HCT116 (cell line): ENCODE data around the gene ANOS1. TPM values are rescaled to one million over a fixed set of nuclear protein-coding genes. Genes with fewer than 3 reads are reported as not detected.

Experiments
- ATAC-seq: fragments of 200-7000 bp; cut with Tn5 transposase; 2 replicates; pipeline ENCODE4 v1.9.1; 2020; ENCODE audit warnings: mild to moderate bottlenecking, moderate library complexity
- BruUV-seq: library from RNA; stranded (reverse); fragments of 400-500 nt; replicated peaks from 2 replicates; lab custom pipeline; 2021; lab: Mats Ljungman, UMichigan
- CTCF ChIA-PET: fragments of 300-600 bp; sonication (Branson Sonifier 250); formaldehyde crosslinking; loops from one replicate; lab custom pipeline; 2021; ENCODE audit warnings: antibody characterized with exemption; lab: Charles Lee
- POLR2A ChIA-PET: fragments of 300-600, 350-600 bp; sonication (Branson Sonifier 250); formaldehyde crosslinking; loops from one replicate; lab custom pipeline; 2021; ENCODE audit warnings: antibody characterized with exemption; lab: Charles Lee
- RAD21 ChIA-PET, 2 experiments: fragments of 300-600 bp; sonication (Branson Sonifier 250); formaldehyde crosslinking; loops; one replicate each; lab custom pipeline; 2023; ENCODE audit warnings: low total read pairs in 2 of 2; ENCODE audit not compliant: uncharacterized antibody in 2 of 2, unreplicated experiment in 2 of 2, low non-redundant PET in 1 of 2; lab: Charles Lee
- DNase-seq: peaks from one replicate; pipeline ENCODE4 v3.0.0-alpha.2; 2010; ENCODE audit warnings: low read depth, low spot score
- H2AFZ ChIP-seq: fragments of 200-600 bp; shearing (Covaris generic), sonication (generic); 2 replicates; pipeline ENCODE4 v1.6.1; 2017; ENCODE audit warnings: low read depth, mixed run types, mixed read lengths, antibody characterized with exemption, low read length; ENCODE audit not compliant: poor library complexity, severe bottlenecking
- H3K27ac ChIP-seq: 2 replicates; pipeline ENCODE4 v1.5.1; 2012; ENCODE audit warnings: low read depth, low read length
- H3K27me3 ChIP-seq: fragments of 200-600 bp; sonication (generic); 2 replicates; pipeline ENCODE4 v1.6.1; 2016; ENCODE audit warnings: mixed run types, low read length, mixed read lengths; ENCODE audit not compliant: insufficient read depth
- H3K36me3 ChIP-seq, 2 experiments: fragments of 200-500 bp in 1 of 2; fragments of 200-600 bp in 1 of 2; sonication (Bioruptor generic) in 1 of 2; sonication (generic) in 1 of 2; 2 replicates each; pipeline versions ENCODE4 v1.5.1 to v1.6.1; 2014 to 2016; ENCODE audit warnings: low read length in 2 of 2, inconsistent platforms in 1 of 2, mixed read lengths in 1 of 2, mixed run types in 1 of 2; ENCODE audit not compliant: insufficient read depth in 2 of 2, control insufficient read depth in 1 of 2
- H3K4me1 ChIP-seq, 2 experiments: fragments of 200-600 bp in 1 of 2; sonication (generic) in 1 of 2; 2 replicates each; pipeline versions ENCODE4 v1.5.1 to v1.6.1; 2012 to 2017; ENCODE audit warnings: low read length in 2 of 2, inconsistent platforms in 1 of 2, mild to moderate bottlenecking in 1 of 2, mixed read lengths in 1 of 2, mixed run types in 1 of 2, moderate library complexity in 1 of 2; ENCODE audit not compliant: insufficient read depth in 2 of 2, control insufficient read depth in 1 of 2
- H3K4me2 ChIP-seq: fragments of 200-600 bp; sonication (generic); 2 replicates; pipeline ENCODE4 v1.6.1; 2017; ENCODE audit warnings: mixed run types, low read length, mixed read lengths
- H3K4me3 ChIP-seq, 2 experiments: fragments of 200-600 bp in 1 of 2; sonication (generic) in 1 of 2; replicated peaks in 1 of 2; 2 replicates each; pipeline ENCODE4 v1.5.1; 2011 to 2016; ENCODE audit warnings: low read length in 2 of 2, control low read depth in 1 of 2, low read depth in 1 of 2, mild to moderate bottlenecking in 1 of 2, mixed read lengths in 1 of 2, mixed run types in 1 of 2
- H3K79me2 ChIP-seq: fragments of 200-600 bp; sonication (generic); 2 replicates; pipeline ENCODE4 v1.6.1; 2017; ENCODE audit warnings: mild to moderate bottlenecking, mixed run types, low read length, moderate library complexity, mixed read lengths; ENCODE audit not compliant: insufficient read depth
- H3K9ac ChIP-seq: fragments of 200-600 bp; sonication (generic); 2 replicates; pipeline ENCODE4 v1.6.1; 2016; ENCODE audit warnings: low read length, mixed read lengths
- H3K9me2 ChIP-seq: fragments of 200-600 bp; sonication (generic), shearing (Covaris generic); 2 replicates; pipeline ENCODE4 v1.6.1; 2017; ENCODE audit warnings: mixed run types, mild to moderate bottlenecking, moderate library complexity; ENCODE audit not compliant: insufficient read depth
- H3K9me3 ChIP-seq, 2 experiments: fragments of 200-500 bp in 1 of 2; fragments of 200-600 bp in 1 of 2; sonication (Bioruptor generic) in 1 of 2; sonication (generic) in 1 of 2; 2 replicates each; pipeline ENCODE4 v1.6.1; 2014 to 2017; ENCODE audit warnings: low read length in 2 of 2, mixed read lengths in 2 of 2, inconsistent platforms in 1 of 2, low read depth in 1 of 2, mild to moderate bottlenecking in 1 of 2, mixed run types in 1 of 2, moderate library complexity in 1 of 2; ENCODE audit not compliant: control insufficient read depth in 1 of 2, insufficient read depth in 1 of 2
- H4K20me1 ChIP-seq: fragments of 200-600 bp; sonication (generic), shearing (Covaris generic); 2 replicates; pipeline ENCODE4 v1.6.1; 2017; ENCODE audit warnings: mixed run types, mild to moderate bottlenecking, moderate library complexity; ENCODE audit not compliant: insufficient read depth
- CEBPB ChIP-seq: IDR thresholded peaks from 2 replicates; pipeline ENCODE4 v1.6.1; 2012; ENCODE audit warnings: low read depth
- EGR1 ChIP-seq: IDR thresholded peaks from 2 replicates; pipeline ENCODE4 v1.6.1; 2012; ENCODE audit warnings: low read depth
- EZH2phosphoT487 ChIP-seq: fragments of 200-600 bp; IDR thresholded peaks from 2 replicates; pipeline ENCODE4 v1.6.1; 2018; ENCODE audit warnings: antibody characterized with exemption, borderline replicate concordance
- FOSL1 ChIP-seq: IDR thresholded peaks from 2 replicates; pipeline ENCODE4 v1.6.1; 2012; ENCODE audit warnings: low read depth
- JUND ChIP-seq: IDR thresholded peaks from 2 replicates; pipeline ENCODE4 v1.6.1; 2012
- POLR2A ChIP-seq: IDR thresholded peaks from 2 replicates; pipeline ENCODE4 v1.7.0; 2011; ENCODE audit warnings: borderline replicate concordance; ENCODE audit not compliant: insufficient read depth, insufficient read length; ENCODE audit errors: extremely low read depth
- POLR2AphosphoS5 ChIP-seq: IDR thresholded peaks from 2 replicates; pipeline ENCODE4 v1.6.1; 2011; ENCODE audit warnings: mild to moderate bottlenecking, low read depth, low read length, moderate library complexity
- SP1 ChIP-seq: IDR thresholded peaks from 2 replicates; pipeline ENCODE4 v1.6.1; 2012; ENCODE audit warnings: low read depth
- SRF ChIP-seq: IDR thresholded peaks from 2 replicates; pipeline ENCODE4 v1.6.1; 2012; ENCODE audit warnings: low read depth
- YY1 ChIP-seq: IDR thresholded peaks from 2 replicates; pipeline ENCODE4 v1.6.1; 2011; ENCODE audit warnings: low read length, low read depth, moderate library complexity, mild to moderate bottlenecking; ENCODE audit not compliant: insufficient replicate concordance; ENCODE audit errors: extremely low read depth
- intact Hi-C: fragments of 100-400 bp; cut with micrococcal nuclease; formaldehyde crosslinking; loops from 2 replicates; pipeline ENCODE4 v1.10.0; 2022
- total RNA-seq: library from RNA; stranded (reverse); gene quantifications from one replicate; pipeline ENCODE4 v1.2.1, GENCODE V29; 2021; ENCODE audit not compliant: unreplicated experiment
- TF ChIP-seq, protein P1 (sequence below): IDR thresholded peaks from 2 replicates; pipeline ENCODE4 v1.6.1; 2012; ENCODE audit warnings: low read depth
- TF ChIP-seq, protein P2 (sequence below): IDR thresholded peaks from 2 replicates; pipeline ENCODE4 v1.6.1; 2012
- TF ChIP-seq, protein P3 (sequence below), 3 experiments: fragments of 200-600 bp in 1 of 3; sonication (generic) in 1 of 3; IDR thresholded peaks in 2 of 3; conservative IDR thresholded peaks in 1 of 3; 2 replicates each; pipeline ENCODE4 v1.5.1; 2012 to 2017; ENCODE audit warnings: low read depth in 2 of 3, low read length in 2 of 3, antibody characterized with exemption in 1 of 3, borderline replicate concordance in 1 of 3, control low read depth in 1 of 3, mild to moderate bottlenecking in 1 of 3, mixed read lengths in 1 of 3, mixed run types in 1 of 3, moderate library complexity in 1 of 3; ENCODE audit not compliant: insufficient read depth in 1 of 3
- TF ChIP-seq, protein P4 (sequence below): IDR thresholded peaks from 2 replicates; pipeline ENCODE4 v1.6.1; 2012

ANOS1 gene
- total RNA-seq, 1 experiment from 2014 or later: 0.12 TPM

DNA sequence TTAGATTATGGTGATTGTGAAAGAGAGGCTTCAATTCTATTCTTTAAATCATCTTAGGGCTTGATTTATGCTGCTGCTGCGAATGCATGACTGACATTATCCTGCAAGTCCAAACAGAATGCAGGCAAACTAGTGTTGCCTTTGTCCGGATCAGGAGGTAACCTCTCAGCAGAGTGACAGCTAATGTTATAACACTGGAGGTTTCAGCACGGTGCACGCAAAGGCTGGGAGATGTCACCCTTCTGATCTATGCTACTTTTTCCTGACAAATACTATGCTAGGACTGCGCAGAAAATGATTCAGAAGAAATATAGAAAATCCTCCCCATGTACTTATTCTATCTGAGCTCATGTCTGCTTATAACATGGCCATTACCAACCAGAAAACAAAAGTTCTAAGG is 48.2 kb downstream of the ANOS1 start:
- POLR2A ChIA-PET: no interaction called here
- RAD21 ChIA-PET: no interaction called here
- no peak for ATAC-seq

More for the DNA sequence above, 48.2 kb downstream of the ANOS1 start:
- CTCF ChIA-PET: no interaction called here
- Histone ChIP-seq H3K4me3 (no peak overlapping the region), H3K9me2 (no peaks in the 10 kb centered on the region), H4K20me1 (no peaks in the 10 kb centered on the region), H3K36me3 (no peaks in the 10 kb centered on the region), H3K27me3 (no peaks in the 10 kb centered on the region), H3K4me2 (no peak overlapping the region), H3K4me1 (no peaks in the 10 kb centered on the region), H3K9me3 (no peaks in the 10 kb centered on the region), H3K27ac (no peak overlapping the region), H3K9ac (no peak overlapping the region), H2AFZ (no peak overlapping the region), H3K79me2 (no peaks in the 10 kb centered on the region)
- TF ChIP-seq, protein P1, sequence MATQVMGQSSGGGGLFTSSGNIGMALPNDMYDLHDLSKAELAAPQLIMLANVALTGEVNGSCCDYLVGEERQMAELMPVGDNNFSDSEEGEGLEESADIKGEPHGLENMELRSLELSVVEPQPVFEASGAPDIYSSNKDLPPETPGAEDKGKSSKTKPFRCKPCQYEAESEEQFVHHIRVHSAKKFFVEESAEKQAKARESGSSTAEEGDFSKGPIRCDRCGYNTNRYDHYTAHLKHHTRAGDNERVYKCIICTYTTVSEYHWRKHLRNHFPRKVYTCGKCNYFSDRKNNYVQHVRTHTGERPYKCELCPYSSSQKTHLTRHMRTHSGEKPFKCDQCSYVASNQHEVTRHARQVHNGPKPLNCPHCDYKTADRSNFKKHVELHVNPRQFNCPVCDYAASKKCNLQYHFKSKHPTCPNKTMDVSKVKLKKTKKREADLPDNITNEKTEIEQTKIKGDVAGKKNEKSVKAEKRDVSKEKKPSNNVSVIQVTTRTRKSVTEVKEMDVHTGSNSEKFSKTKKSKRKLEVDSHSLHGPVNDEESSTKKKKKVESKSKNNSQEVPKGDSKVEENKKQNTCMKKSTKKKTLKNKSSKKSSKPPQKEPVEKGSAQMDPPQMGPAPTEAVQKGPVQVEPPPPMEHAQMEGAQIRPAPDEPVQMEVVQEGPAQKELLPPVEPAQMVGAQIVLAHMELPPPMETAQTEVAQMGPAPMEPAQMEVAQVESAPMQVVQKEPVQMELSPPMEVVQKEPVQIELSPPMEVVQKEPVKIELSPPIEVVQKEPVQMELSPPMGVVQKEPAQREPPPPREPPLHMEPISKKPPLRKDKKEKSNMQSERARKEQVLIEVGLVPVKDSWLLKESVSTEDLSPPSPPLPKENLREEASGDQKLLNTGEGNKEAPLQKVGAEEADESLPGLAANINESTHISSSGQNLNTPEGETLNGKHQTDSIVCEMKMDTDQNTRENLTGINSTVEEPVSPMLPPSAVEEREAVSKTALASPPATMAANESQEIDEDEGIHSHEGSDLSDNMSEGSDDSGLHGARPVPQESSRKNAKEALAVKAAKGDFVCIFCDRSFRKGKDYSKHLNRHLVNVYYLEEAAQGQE: no peak
- TF ChIP-seq SRF (no peak), POLR2A (no peak), SP1 (no peak), POLR2AphosphoS5 (no peak), YY1 (no peak), FOSL1 (no peak), JUND (no peak), EGR1 (no peak), CEBPB (no peak), EZH2phosphoT487 (no peak)
- TF ChIP-seq, protein P2, sequence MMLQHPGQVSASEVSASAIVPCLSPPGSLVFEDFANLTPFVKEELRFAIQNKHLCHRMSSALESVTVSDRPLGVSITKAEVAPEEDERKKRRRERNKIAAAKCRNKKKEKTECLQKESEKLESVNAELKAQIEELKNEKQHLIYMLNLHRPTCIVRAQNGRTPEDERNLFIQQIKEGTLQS: no peak
- TF ChIP-seq, protein P3, sequence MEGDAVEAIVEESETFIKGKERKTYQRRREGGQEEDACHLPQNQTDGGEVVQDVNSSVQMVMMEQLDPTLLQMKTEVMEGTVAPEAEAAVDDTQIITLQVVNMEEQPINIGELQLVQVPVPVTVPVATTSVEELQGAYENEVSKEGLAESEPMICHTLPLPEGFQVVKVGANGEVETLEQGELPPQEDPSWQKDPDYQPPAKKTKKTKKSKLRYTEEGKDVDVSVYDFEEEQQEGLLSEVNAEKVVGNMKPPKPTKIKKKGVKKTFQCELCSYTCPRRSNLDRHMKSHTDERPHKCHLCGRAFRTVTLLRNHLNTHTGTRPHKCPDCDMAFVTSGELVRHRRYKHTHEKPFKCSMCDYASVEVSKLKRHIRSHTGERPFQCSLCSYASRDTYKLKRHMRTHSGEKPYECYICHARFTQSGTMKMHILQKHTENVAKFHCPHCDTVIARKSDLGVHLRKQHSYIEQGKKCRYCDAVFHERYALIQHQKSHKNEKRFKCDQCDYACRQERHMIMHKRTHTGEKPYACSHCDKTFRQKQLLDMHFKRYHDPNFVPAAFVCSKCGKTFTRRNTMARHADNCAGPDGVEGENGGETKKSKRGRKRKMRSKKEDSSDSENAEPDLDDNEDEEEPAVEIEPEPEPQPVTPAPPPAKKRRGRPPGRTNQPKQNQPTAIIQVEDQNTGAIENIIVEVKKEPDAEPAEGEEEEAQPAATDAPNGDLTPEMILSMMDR (IDR thresholded peaks at IDR 0.05 in 2 of 3, conservative IDR thresholded peaks at IDR 0.05 in 1 of 3; ENCODE audit: borderline replicate concordance in 1 of 3, insufficient read depth in 1 of 3, low read depth in 2 of 3, low read length in 2 of 3): no peak
- TF ChIP-seq, protein P4, sequence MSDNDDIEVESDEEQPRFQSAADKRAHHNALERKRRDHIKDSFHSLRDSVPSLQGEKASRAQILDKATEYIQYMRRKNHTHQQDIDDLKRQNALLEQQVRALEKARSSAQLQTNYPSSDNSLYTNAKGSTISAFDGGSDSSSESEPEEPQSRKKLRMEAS: no peak
- intact Hi-C loops: no loop called here
- no peak for DNase-seq
- no TSS peak for BruUV-seq
